GM19438 (cell line): ENCODE results near the gene RNFT1.
"Not testable (repeated sequence)": the region's sequence is repeated elsewhere in the genome, so short reads cannot be mapped to it uniquely, and the experiment has no call there.

Experiments
- ATAC-seq: cut with Tn5 transposase; IDR thresholded peaks from one replicate; pipeline ENCODE4 v1.9.1; 2021; ENCODE audit warnings: low read depth; ENCODE audit not compliant: unreplicated experiment

RNFT1 gene

GRCh38 chr17:59930768-59931167 is 33.8 kb downstream of the RNFT1 start:
- ATAC-seq = not testable (repeated sequence)

- ATAC-seq = not testable (repeated sequence)
Observed at GRCh38 chr17:59930121-59930520, 34.4 kb downstream of the RNFT1 start.

GRCh38 chr17:59920637-59921036 is 43.9 kb downstream of the RNFT1 start:
- ATAC-seq = not testable (repeated sequence)

GRCh38 chr17:59916446-59916845 is 48.1 kb downstream of the RNFT1 start:
- ATAC-seq = no peak

- ATAC-seq = no peak
Observed at GRCh38 chr17:59914274-59914854, 50.2 kb downstream of the RNFT1 start.

DNA sequence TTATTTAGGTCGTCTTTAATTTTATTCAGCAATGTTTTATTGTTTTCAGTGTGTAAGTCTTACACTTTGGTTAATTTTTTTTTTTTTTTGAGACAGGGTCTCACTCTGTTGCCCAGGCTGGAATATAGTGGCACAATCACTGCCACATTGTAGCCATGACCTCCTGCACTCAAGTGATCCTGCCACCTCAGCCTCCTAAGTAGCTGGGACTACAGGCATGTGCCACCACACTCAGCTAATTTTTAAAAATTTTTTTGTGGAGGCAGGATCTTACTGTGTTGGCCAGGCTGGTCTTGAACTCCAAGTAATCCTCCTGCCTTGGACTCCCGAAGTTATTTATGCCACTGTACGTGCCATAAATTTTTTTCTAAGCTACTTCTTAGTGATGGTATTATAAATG is 57.1 kb downstream of the RNFT1 start:
- no peak for ATAC-seq

GRCh38 chr17:59903455-59903854 is 61.1 kb downstream of the RNFT1 start:
- no peak for ATAC-seq
